Measurements from ENCODE around the gene RIN2.

RIN2 gene

GRCh38 chr20:19761841-19762240 lies 3.8 kb downstream of the RIN2 start:
- Histone ChIP-seq H3K27ac (no peak overlapping the region), H3K4me3 (no peak overlapping the region)
- peak; percentile 24 for DNase-seq (ENCODE audit: low spot score)
- TF ChIP-seq CTCF (IDR thresholded peaks at IDR 0.05): no peak

GRCh38 chr20:19764207-19764606 lies 6.1 kb downstream of the RIN2 start:
- H3K27ac ChIP-seq: no peak overlapping the region
- H3K4me3 ChIP-seq: no peak overlapping the region
- no peak for TF ChIP-seq CTCF (IDR thresholded peaks at IDR 0.05)
- DNase-seq (ENCODE audit: low spot score): peak; percentile 57

- Histone ChIP-seq H3K4me3 (no peak overlapping the region), H3K27ac (no peak overlapping the region)
- no peak for TF ChIP-seq CTCF (IDR thresholded peaks at IDR 0.05)
- peak; percentile 50 for DNase-seq (ENCODE audit: low spot score)
These were observed 7.2 kb downstream of the RIN2 start for GRCh38 chr20:19765266-19765665.

GRCh38 chr20:19765913-19766312 lies 7.9 kb downstream of the RIN2 start:
- TF ChIP-seq CTCF (IDR thresholded peaks at IDR 0.05): no peak
- no peak overlapping the region for H3K4me3 ChIP-seq
- H3K27ac ChIP-seq: no peak overlapping the region
- peak; percentile 11 for DNase-seq (ENCODE audit: low spot score)

GRCh38 chr20:19767070-19767469 lies 9.0 kb downstream of the RIN2 start:
- Histone ChIP-seq H3K4me3 (no peak overlapping the region), H3K27ac (no peak overlapping the region)
- TF ChIP-seq CTCF (IDR thresholded peaks at IDR 0.05): no peak

GRCh38 chr20:19768325-19768842 lies 10.3 kb downstream of the RIN2 start:
- TF ChIP-seq CTCF (IDR thresholded peaks at IDR 0.05): no peak
- no peak overlapping the region for H3K27ac ChIP-seq
- H3K4me3 ChIP-seq: no peak overlapping the region
- no peak for DNase-seq (ENCODE audit: low spot score)

More at GRCh38 chr20:19767070-19767469, 9.0 kb downstream of the RIN2 start:
- no peak for DNase-seq (ENCODE audit: low spot score)

GRCh38 chr20:19769507-19769906 lies 11.4 kb downstream of the RIN2 start:
- no peak for DNase-seq (ENCODE audit: low spot score)
- H3K27ac ChIP-seq: no peak overlapping the region
- TF ChIP-seq CTCF (IDR thresholded peaks at IDR 0.05): no peak
- H3K4me3 ChIP-seq: no peak overlapping the region

All from coronary artery (tissue), 2 donors.